IPS DF 4.7 (cell line): ENCODE data around the gene LSM2.
"Not testable (repeated sequence)": the region's sequence is repeated elsewhere in the genome, so short reads cannot be mapped to it uniquely, and the experiment has no call there.

ENCODE experiments used
- DNase-seq: peaks from one replicate; pipeline ENCODE4 v3.0.0-alpha.2; 2013; ENCODE audit warnings: low spot score; ENCODE audit errors: extremely low read depth

Gene LSM2

DNA sequence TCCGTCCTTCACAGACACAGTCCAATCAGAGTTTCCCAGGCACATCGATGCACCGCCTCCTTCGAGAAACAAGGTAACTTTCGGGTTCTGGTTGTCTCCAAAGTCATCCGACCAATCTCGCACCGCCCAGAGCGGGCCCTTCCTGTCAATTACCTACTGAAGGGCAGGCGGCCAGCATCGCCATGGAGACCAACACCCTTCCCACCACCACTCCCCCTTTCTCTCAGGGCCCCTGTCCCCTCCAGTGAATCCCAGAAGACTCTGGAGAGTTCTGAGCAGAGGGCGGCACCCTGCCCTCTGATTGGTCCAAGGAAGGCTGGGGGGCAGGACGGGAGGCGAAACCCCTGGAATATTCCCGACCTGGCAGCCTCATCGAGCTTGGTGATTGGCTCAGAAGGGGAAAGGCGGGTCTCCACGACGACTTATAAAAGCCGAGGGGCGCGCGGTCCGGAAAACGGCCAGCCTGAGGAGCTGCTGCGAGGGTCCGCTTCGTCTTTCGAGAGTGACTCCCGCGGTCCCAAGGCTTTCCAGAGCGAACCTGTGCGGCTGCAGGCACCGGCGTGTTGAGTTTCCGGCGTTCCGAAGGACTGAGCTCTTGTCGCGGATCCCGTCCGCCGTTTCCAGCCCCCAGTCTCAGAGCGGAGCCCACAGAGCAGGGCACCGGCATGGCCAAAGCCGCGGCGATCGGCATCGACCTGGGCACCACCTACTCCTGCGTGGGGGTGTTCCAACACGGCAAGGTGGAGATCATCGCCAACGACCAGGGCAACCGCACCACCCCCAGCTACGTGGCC, 20.7 kb upstream of the LSM2 start, which contains the start of gene HSPA1B:
Gene HSPA1B, plus strand, starts transcription at position 453 of the 794 bp plus-strand sequence. Its CDS starts 213 bp downstream, at position 666.
- peak; percentile 100 for DNase-seq

DNA sequence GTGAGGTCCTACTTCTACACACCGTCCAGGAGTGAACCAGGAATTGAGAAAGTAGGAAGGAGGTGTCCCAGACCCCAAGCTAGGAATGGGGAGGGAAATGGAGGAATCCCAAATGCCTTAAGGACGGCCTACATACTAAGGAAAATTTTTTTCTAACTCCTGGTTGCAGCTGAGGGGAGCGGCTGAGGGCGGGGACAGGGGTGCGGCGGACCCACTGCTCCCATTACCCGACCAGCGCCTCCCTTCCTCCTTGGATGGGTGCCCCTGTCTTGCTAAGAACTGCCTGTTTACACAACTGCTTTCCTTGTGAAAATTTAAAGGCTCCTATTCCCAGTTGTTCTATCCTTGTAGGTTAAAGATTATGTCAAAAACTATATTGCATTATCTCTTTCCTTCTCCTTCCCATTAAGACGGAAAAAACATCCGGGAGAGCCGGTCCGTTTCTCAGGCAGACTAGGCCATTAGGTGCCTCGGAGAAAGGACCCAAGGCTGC, 20.1 kb upstream of the LSM2 start:
- no peak for DNase-seq

DNA sequence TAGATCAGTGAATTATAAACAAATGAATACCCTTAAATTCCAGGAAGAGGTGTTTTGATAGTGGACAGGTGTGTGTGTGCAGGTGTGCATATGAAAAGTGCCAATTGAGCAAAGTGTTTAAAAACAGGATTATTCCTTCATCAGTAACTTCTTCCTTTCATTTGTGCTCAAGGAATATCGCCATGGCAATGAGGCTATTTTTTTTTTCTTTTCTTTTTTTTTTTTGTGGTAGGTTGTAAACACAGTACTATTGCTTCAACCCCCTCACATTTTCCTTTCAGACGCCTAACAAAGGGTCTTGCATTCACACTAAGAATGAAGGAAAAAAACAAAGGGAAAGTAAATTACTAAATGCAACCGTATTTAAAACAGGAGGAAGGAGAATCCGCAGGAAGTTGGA, 18.8 kb upstream of the LSM2 start:
- DNase-seq = no peak

DNA sequence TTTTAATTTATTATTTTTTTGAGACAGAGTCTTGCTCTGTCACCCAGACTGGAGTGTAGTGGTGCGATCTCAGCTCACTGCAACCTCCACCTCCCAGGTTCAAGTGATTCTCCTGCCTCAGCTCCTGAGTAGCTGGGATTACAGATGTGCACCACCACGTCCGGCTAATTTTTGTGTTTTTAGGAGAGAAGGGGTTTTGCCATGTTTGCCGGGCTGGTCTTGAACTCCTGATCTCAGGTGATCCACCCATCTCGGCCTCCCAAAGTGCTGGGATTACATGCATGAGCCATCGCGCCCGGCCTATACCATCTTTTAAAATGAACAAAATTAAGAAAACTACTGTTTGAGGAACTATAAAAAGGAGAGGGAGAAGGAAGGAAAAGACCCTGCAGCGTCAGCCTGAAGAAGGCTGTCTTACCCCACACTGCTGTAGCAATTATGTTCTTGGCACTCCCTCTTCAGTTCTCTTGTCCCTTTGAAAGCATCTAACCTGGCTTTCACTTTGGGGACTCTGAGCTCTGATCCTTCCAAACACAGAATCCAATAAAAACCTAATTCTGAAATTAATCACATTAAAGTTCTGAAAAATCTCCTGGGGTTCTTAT, 16.9 kb upstream of the LSM2 start:
- DNase-seq = not testable (repeated sequence)

DNA sequence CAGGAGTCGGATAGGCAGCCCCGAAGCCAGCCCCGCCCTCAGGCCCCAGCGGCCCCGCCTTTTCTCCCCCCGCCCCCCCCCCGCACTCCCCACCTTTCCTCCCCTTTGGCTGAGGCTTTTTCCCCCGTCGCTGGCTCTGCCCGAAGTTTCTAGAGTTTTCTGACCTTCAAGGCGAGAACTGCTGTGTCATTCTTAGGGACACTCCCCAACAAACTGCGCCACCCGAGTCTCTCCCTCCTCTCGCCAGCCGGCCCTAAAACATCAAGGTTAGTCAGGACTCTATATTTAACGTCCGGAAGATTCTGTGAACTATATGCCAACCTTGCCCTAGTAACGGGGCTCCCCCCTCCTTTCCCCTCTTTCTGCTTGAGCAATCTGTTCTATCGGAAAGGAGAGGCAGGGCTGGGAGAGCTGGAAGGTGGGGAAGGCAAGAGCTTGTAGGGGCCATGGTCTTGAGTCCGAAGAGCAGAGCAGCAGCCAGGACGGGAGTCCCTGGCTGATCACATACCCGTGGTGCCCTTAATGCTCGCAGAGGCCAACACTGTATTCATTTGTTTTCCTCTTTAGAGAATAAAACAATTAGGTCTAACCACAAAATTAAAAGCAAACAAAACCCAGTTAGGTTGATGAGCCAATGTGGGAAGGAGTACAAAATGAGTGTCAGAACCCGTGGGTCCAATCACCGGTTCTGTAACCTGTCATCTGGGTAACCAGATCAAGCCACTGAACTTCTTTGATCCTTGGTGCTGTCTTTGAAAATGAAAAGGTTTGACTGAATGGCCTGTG, 15.5 kb upstream of the LSM2 start:
- no peak for DNase-seq

DNA sequence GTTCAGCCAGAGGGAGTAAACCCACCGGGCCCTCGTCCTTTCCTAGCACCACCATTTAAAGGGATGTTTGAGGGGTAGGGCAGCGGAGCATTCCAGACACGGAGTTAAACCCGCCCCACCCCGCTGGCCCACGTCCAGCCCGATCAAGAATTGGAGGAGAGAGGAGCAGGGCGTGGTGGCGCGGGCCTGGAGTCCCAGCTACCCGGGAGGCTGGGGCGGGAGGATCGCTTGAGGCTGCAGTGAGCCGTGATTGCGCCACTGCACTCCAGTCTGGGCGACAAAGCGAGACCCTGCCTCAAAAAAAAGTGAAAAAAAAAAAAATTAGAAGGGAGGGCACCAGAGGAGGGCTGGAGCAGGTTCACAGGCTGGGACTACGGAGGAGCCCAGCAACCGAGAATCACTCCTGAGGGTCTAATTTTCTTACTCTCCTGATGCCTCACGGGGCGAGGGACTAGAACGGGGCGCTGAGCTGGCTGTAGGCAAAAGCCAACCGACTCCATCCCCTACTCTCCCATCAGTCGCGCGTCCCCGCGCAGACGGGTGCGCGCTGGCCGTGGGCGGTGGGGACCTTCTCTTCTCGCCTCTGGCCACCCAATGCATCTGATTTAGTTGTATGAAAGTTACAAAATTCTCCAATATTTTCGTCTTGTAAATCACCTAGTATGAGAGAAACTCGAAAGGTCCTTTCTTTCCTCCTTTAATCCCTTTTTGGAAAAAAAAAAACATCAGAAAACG, 14.7 kb upstream of the LSM2 start:
- DNase-seq = no peak

DNA sequence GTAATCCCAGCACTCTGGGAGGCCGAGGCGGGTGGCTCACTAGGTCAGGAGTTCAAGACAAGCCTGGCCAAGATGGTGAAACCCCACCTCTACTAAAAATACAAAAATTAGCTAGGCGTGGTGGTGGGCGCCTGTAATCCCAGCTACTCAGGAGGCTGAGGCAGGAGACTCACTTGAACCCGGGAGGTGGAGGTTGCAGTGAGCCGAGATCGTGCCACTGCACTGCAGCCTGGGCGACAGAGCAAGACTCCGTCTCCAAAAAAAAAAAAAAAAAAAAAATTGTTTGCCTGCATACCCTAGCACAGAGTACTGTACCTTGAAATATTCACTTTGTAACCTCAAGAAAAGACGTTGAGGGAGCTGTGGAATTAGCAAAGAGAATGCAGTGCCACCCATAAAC, 13.6 kb upstream of the LSM2 start:
- not testable (repeated sequence) for DNase-seq

DNA sequence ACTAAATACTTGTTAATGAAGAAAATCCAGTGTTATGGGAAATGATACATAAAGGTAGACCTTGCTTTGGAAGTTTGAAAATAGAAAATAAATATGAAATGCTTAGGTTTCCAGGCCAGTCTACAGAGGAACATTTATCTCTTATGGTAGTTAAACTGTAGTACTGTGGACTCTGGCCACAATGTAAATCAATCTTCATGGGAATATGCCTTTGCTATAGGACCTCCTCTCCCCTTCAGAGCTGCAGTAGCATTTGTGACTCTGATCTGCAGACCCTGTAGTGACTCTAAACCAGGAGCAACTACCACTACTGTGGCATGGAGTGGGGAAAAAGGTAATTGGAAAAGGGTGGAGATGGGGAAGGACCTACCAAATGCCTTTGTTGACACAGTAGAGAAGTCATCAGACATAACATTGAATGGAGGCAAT, 13.1 kb upstream of the LSM2 start:
- DNase-seq = no peak

DNA sequence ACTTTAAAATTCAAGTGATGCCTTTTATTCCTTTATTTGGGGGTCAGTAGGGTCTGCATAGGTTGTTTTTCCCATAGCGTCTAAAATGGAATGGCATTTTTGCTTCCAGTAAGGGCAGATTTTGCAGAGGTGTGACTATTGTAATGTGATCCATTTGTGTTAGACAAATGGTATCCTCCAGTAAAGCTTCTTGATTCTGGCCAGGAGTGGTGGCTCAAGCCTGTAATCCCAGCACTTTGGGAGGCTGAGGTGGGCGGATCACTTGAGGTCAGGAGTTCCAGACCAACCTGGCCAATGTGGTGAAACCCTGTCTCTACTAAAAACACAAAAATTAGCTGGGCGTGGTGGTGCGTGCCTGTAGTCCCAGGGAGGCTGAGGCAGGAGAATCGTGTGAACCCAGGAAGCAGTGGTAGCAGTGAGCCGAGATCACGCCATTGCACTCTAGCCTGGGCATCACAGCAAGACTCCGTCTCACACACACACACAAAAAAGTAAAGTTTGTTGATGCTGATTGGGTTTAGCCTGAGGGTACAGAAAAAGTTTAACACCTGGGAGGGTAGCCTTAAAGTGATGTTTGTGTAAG, 11.3 kb upstream of the LSM2 start:
- not testable (repeated sequence) for DNase-seq

DNA sequence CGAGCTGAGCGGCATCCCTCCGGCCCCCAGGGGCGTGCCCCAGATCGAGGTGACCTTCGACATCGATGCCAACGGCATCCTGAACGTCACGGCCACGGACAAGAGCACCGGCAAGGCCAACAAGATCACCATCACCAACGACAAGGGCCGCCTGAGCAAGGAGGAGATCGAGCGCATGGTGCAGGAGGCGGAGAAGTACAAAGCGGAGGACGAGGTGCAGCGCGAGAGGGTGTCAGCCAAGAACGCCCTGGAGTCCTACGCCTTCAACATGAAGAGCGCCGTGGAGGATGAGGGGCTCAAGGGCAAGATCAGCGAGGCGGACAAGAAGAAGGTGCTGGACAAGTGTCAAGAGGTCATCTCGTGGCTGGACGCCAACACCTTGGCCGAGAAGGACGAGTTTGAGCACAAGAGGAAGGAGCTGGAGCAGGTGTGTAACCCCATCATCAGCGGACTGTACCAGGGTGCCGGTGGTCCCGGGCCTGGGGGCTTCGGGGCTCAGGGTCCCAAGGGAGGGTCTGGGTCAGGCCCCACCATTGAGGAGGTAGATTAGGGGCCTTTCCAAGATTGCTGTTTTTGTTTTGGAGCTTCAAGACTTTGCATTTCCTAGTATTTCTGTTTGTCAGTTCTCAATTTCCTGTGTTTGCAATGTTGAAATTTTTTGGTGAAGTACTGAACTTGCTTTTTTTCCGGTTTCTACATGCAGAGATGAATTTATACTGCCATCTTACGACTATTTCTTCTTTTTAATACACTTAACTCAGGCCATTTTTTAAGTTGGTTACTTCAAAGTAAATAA, 10.6 kb upstream of the LSM2 start:
- DNase-seq = not testable (repeated sequence)

DNA sequence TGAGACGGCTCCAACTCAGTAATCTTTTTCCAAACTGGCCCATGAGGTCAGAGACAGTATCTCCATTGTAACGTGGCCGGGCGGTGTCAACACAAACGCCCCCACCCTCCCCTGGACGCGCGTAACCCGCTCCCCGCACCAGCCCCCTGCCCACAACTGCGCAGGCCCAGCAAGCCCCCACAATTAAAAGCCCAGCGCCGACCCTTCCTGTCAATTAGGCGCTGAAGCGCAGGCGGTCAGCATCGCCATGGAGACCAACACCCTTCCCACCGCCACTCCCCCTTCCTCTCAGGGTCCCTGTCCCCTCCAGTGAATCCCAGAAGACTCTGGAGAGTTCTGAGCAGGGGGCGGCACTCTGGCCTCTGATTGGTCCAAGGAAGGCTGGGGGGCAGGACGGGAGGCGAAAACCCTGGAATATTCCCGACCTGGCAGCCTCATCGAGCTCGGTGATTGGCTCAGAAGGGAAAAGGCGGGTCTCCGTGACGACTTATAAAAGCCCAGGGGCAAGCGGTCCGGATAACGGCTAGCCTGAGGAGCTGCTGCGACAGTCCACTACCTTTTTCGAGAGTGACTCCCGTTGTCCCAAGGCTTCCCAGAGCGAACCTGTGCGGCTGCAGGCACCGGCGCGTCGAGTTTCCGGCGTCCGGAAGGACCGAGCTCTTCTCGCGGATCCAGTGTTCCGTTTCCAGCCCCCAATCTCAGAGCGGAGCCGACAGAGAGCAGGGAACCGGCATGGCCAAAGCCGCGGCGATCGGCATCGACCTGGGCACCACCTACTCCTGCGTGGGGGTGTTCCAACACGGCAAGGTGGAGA, 8.5 kb upstream of the LSM2 start, which contains the start of the genes HSPA1A and HSPA1L:
Gene HSPA1A, plus strand, starts transcription at position 519 of the 814 bp plus-strand sequence. Its CDS starts 214 bp downstream, at position 733.
Gene HSPA1L, minus strand, starts transcription at position 259 of the 814 bp plus-strand sequence. CDS start 3,311 bp downstream, outside the sequence.
- DNase-seq = peak; percentile 87

DNA sequence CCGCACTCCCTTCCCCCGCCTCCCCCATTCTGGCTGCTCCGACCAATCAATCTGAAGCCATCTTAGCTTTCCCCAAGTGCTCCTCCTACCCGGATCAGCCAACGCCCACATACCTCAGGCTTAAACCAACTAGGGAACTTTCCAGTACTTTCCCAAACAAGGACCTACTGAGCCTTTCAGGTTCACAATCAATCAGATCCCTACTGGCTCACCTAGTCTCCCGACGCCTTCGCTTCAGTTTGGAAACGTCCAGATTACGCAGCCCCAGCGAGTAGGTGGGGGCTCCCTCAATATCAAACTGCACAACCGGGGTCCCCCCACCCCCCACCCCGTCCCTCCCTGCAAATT, 7.9 kb upstream of the LSM2 start:
- DNase-seq = peak; percentile 93

DNA sequence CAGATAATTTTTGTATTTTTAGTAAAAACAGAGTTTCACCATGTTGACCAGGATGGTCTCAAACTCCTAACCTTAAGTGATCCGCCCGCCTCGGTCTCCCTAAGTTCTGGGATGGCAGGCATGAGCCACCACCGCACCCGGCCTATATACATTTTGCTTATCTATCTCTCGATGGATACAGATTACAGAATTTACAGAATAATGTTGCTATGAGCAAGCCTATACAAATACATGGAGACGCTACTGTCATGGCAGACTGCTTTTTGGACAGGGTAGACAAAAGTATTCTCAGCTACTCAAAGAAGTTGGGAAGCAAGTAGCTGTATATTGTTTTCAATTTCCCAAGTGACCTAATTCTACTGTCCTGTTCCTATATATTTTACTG, 6.7 kb upstream of the LSM2 start:
- no peak for DNase-seq

DNA sequence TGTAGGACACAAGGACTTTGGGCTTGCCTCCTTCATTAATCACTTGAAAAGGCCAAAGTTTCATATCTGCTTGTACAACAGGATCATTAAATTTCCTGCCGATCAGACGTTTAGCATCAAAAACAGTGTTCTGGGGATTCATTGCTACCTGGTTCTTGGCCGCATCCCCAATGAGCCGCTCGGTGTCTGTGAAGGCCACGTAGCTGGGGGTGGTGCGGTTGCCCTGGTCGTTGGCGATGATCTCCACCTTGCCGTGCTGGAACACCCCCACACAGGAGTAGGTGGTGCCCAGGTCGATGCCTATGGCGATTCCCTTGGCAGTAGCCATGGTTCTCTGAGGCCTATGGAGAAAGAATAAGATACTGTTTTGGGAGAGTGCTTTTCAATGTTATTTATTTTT, 4.9 kb upstream of the LSM2 start:
- no peak for DNase-seq

DNA sequence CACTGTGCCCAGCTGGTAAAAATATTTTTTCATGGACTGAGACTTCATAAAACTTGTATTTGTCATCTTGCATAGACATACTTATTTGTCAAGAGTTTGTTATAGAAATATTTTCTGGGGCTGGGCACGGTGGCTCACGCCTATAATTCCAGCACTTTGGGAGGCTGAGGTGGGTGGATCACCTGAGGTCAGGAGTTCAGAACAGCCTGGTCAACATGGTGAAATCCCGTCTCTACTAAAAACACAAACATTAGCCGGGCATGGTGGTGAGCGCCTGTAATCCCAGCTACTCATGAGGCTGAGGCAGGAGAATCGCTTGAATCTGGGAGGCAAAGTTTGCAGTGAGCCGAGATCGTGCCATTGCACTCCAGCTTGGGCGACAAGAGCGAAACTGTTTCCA, 1.8 kb upstream of the LSM2 start:
- DNase-seq = not testable (repeated sequence)

DNA sequence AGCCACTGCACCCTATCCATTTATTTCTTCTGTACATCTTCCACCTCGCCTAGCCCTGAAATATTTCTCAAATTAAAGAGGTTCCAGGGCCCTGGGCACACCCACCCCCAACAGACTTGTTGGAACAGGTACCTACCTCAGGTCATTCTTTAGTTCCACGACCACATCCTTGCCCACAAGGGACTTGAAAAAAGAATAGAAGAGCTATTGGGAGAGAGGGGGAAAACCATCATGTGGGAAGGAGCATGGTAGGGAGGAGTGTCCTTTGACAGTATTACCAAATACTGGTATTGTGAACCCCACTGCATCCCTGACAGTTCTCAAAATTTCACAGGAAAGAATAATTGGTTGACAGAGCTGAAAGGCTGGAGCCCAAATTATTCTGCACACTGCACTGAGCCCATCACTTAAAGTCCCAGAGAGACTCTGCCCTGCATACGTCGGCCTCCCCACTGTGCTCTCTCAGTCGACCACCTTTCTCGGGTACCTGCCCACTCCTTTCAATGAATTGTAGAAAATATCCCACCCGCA, 762 bp downstream of the LSM2 start:
- no peak for DNase-seq

DNA sequence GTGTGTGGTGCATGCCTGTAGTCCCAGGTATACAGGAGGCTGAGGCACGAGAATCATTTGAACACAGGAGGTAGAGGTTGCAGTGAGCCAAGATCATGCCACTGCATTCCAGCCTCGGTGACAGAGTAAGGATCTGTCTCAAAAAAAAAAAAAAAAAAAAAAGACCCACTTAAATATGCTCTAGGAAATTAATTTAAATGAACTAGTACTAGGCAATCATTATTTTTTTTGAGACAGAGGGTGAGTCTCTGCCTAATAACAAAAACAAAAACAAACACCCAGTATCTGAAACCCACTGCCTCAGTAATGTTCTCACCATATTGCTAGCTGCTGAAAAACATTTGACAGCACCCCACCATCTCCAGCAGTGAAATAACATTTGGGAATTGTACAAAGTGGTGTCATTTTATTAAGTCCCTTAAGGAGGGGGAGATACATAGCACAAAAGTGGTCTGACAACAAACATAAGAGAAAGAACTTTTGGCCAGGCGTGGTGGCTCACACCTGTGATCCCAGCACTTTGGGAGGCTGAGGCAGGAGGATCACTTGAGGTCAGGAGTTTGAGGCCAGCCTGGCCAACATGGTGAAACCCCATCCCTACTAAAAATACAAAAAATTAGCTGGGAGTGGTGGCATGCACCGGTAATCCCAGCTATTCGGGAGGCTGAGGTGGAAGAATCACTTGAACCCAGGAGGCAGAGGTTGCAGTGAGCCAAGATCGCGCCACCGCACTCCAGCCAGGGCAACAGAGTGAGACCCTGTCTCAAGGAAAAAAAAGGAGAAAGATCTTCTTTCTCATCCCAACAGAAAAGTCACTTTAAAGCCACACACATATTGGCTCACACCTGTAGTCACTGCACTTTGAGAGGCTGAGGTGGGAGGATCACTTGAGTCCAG, 5.5 kb downstream of the LSM2 start:
- not testable (repeated sequence) for DNase-seq

DNA sequence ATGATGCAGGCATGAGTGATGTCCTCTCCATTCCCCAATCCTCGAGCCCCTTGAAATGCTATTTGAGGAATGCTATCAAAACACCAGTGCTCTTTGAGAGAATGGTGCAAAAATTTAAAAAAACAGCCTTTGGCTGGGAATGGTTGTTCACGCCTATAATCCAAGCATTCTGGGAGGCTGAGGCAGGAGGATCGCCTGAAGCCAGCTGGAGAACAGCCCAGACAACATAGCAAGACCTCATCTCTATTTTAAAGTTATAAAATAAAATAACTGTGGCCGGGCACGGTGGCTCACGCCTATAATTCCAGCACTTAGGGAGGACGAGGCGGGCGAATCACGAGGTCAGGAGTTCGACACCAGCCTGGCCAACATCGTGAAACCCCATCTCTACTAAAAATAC, 7.0 kb downstream of the LSM2 start:
- DNase-seq = no peak
